Endothelial cell of umbilical vein (primary cell): Measurements from ENCODE around the gene TARS1. TPM values are rescaled to one million over a fixed set of nuclear protein-coding genes. Genes with fewer than 3 reads are reported as not detected.

Source experiments
- BruUV-seq: library from RNA; stranded (reverse); fragments of 400-500 nt; replicated peaks from 2 replicates; lab custom pipeline; 2021; lab: Mats Ljungman, UMichigan
- CTCF ChIA-PET: fragments of 300-600, 350-600 bp; sonication (Branson Sonifier 250); formaldehyde crosslinking; loops from one replicate; lab custom pipeline; 2021; ENCODE audit warnings: antibody characterized with exemption, inconsistent platforms; lab: Charles Lee
- POLR2A ChIA-PET: fragments of 300-600, 350-600 bp; sonication (Branson Sonifier 250); formaldehyde crosslinking; loops from one replicate; lab custom pipeline; 2021; ENCODE audit warnings: antibody characterized with exemption, inconsistent platforms; lab: Charles Lee
- DNase-seq: peaks from one replicate; pipeline ENCODE4 v3.0.0-alpha.2; 2011; ENCODE audit warnings: low read depth, low spot score
- FAIRE-seq: peaks from 2 replicates; lab custom pipeline; 2011; peaks lifted over from hg19 to GRCh38; lab: Jason Lieb, UNC
- H2AFZ ChIP-seq: 2 replicates; pipeline ENCODE4 v1.6.0; 2012; ENCODE audit warnings: low read depth, low read length, control low read depth, inconsistent platforms
- H3K27ac ChIP-seq: 2 replicates; pipeline ENCODE4 v1.5.1; 2011; ENCODE audit warnings: low read depth, mild to moderate bottlenecking, control low read depth, low read length, moderate library complexity; ENCODE audit not compliant: insufficient read depth
- H3K27me3 ChIP-seq, 2 experiments: 2 replicates each; pipeline versions ENCODE4 v1.6.0 to v1.6.1; 2011; ENCODE audit warnings: low read length in 2 of 2, mixed read lengths in 1 of 2; ENCODE audit not compliant: control insufficient read depth in 2 of 2, insufficient read depth in 2 of 2
- H3K36me3 ChIP-seq, 2 experiments: 2 replicates in 1 of 2; 3 replicates in 1 of 2; pipeline ENCODE4 v1.5.1; 2011; ENCODE audit warnings: low read length in 2 of 2, mild to moderate bottlenecking in 1 of 2, moderate library complexity in 1 of 2; ENCODE audit not compliant: control insufficient read depth in 2 of 2, insufficient read depth in 2 of 2; ENCODE audit errors: extremely low read depth in 1 of 2
- H3K4me1 ChIP-seq: 3 replicates; pipeline ENCODE4 v1.5.1; 2011; ENCODE audit warnings: mild to moderate bottlenecking, low read length; ENCODE audit not compliant: control insufficient read depth, insufficient read depth; ENCODE audit errors: extremely low read depth
- H3K4me2 ChIP-seq: 2 replicates; pipeline ENCODE4 v1.6.1; 2011; ENCODE audit warnings: low read length, control low read depth, mixed read lengths; ENCODE audit not compliant: insufficient read depth
- H3K4me3 ChIP-seq, 3 experiments: fragments of 200-600 bp in 1 of 3; sonication (generic), shearing (Covaris generic) in 1 of 3; replicated peaks in 1 of 3; 2 replicates each; pipeline ENCODE4 v1.5.1; 2011 to 2016; ENCODE audit warnings: control low read depth in 3 of 3, low read length in 3 of 3, mild to moderate bottlenecking in 2 of 3, inconsistent platforms in 1 of 3, low read depth in 1 of 3, moderate library complexity in 1 of 3; ENCODE audit not compliant: insufficient read depth in 1 of 3
- H3K79me2 ChIP-seq: 2 replicates; pipeline ENCODE4 v1.6.0; 2012; ENCODE audit warnings: low read length, inconsistent platforms; ENCODE audit not compliant: control insufficient read depth, insufficient read depth
- H3K9ac ChIP-seq: replicated peaks from 2 replicates; pipeline ENCODE3; 2011; ENCODE audit warnings: low read length, control low read depth; ENCODE audit not compliant: insufficient read depth; ENCODE audit errors: extremely low read depth
- H3K9me1 ChIP-seq: replicated peaks from 3 replicates; pipeline ENCODE4 v1.6.0; 2011; ENCODE audit warnings: mild to moderate bottlenecking, low read length; ENCODE audit not compliant: control insufficient read depth, insufficient read depth; ENCODE audit errors: extremely low read depth
- H3K9me3 ChIP-seq: replicated peaks from 2 replicates; pipeline ENCODE4 v1.5.1; 2012; ENCODE audit warnings: low read length, inconsistent platforms; ENCODE audit not compliant: control insufficient read depth, insufficient read depth
- H4K20me1 ChIP-seq: replicated peaks from 2 replicates; pipeline ENCODE3; 2011; ENCODE audit warnings: mild to moderate bottlenecking, low read length; ENCODE audit not compliant: control insufficient read depth, insufficient read depth; ENCODE audit errors: extremely low read depth
- CTCF ChIP-seq, 2 donors: IDR thresholded peaks; 1 replicate in 1 of 2; 2 replicates in 1 of 2; pipeline ENCODE4 v1.5.1; 2011; ENCODE audit warnings: low read length in 2 of 2, mild to moderate bottlenecking in 2 of 2, moderate library complexity in 2 of 2, control low read depth in 1 of 2, inconsistent platforms in 1 of 2, low read depth in 1 of 2; ENCODE audit not compliant: insufficient read depth in 1 of 2; ENCODE audit errors: extremely low read depth in 1 of 2
- EZH2 ChIP-seq: IDR thresholded peaks from 2 replicates; pipeline ENCODE4 v1.6.1; 2012; ENCODE audit warnings: borderline replicate concordance, low read depth, mild to moderate bottlenecking, moderate library complexity, low read length, inconsistent platforms; ENCODE audit not compliant: severe bottlenecking
- GATA2 ChIP-seq: IDR thresholded peaks from 2 replicates; pipeline ENCODE4 v1.7.0; 2011; ENCODE audit warnings: low read depth, mild to moderate bottlenecking, moderate library complexity, mixed read lengths, low read length; ENCODE audit not compliant: insufficient read length, insufficient read depth
- JUN ChIP-seq: IDR thresholded peaks from 2 replicates; pipeline ENCODE4 v1.6.1; 2011; ENCODE audit warnings: borderline replicate concordance, low read depth; ENCODE audit not compliant: insufficient read length, insufficient read depth
- MYC ChIP-seq: IDR thresholded peaks from one replicate; pipeline ENCODE4 v1.6.1; 2011; ENCODE audit warnings: mild to moderate bottlenecking, low read depth, low read length
- POLR2AphosphoS5 ChIP-seq: IDR thresholded peaks from 2 replicates; pipeline ENCODE4 v1.6.1; 2012; ENCODE audit warnings: low read depth, mild to moderate bottlenecking, control low read depth, low read length, moderate library complexity; ENCODE audit not compliant: insufficient read depth
- dilution Hi-C: fragments of 300-500 bp; cut with MboI; formaldehyde crosslinking; loops from one replicate; pipeline ENCODE4 v1.15.0; 2019; ENCODE audit warnings: low sequenced_read_pairs; ENCODE audit not compliant: extremely low pct_ligation_motif_present
- intact Hi-C: fragments of 100-400 bp; cut with micrococcal nuclease; formaldehyde crosslinking; loops from one replicate; pipeline ENCODE4 v1.10.0; 2022
- polyA plus RNA-seq, 4 experiments: library from polyadenylated mRNA; depleted of rRNA in 3 of 4; stranded (reverse) in 3 of 4; unstranded in 1 of 4; fragments of >200 nt; gene quantifications; 2 replicates each; pipeline versions ENCODE4 v1.2.1 to v1.2.3, GENCODE V29; 2011 to 2012; ENCODE audit warnings: missing spikeins in 1 of 4
- total RNA-seq: library from RNA; stranded (reverse); gene quantifications from 2 replicates; pipeline ENCODE4 v1.2.3, GENCODE V29; 2021

TARS1 gene
- total and polyA plus RNA-seq, 2 donors (not counting 3 experiments of a cell fraction or from before 2014, with no cell fraction given), result 39.1 to 175 TPM

- Histone ChIP-seq H3K4me2 (no peak overlapping the region), H3K79me2 (no peaks in the 10 kb centered on the region), H3K36me3 (no peaks in the 10 kb centered on the region), H3K4me3 (no peak overlapping the region), H3K27ac (no peak overlapping the region), H3K9me3 (no peaks in the 10 kb centered on the region), H3K9me1 (no peaks in the 10 kb centered on the region), H2AFZ (no peak overlapping the region), H3K9ac (no peak overlapping the region), H4K20me1 (no peaks in the 10 kb centered on the region), H3K27me3 (peaks cover 4 to 5% of the 10 kb centered on the region in 2 experiments), H3K4me1 (no peaks in the 10 kb centered on the region)
- BruUV-seq, result no TSS peak
- DNase-seq, result no peak
- intact Hi-C loops (loop anchor here (5.0 to 10.0 kb wide), 4 partner anchors 456 to 934 kb away; no protein-coding TSS in a partner anchor), dilution Hi-C loops (no loop called here)
- no peak for TF ChIP-seq POLR2AphosphoS5
- no peak for TF ChIP-seq CTCF (IDR thresholded peaks at IDR 0.05; ENCODE audit: extremely low read depth in 1 of 2, insufficient read depth in 1 of 2, low read depth in 1 of 2, low read length in 2 of 2)
- ChIA-PET CTCF (interaction anchor here (0.9 to 4.2 kb wide), 6 partner anchors 14 to 931 kb away, joined by 3 to 39 read pairs (median 4); partner anchors contain the start of gene NPR3), POLR2A (no interaction called here)
- FAIRE-seq, result no peak
Measured at GRCh38 chr5:33420946-33421345, 19.8 kb upstream of the TARS1 start.

- Histone ChIP-seq H3K4me1 (no peaks in the 10 kb centered on the region), H3K4me2 (no peak overlapping the region), H3K4me3 (no peak overlapping the region), H3K27me3 (peaks cover under 1% of the 10 kb centered on the region in 2 experiments), H3K79me2 (no peaks in the 10 kb centered on the region), H3K9ac (no peak overlapping the region), H3K36me3 (no peaks in the 10 kb centered on the region), H3K9me1 (no peaks in the 10 kb centered on the region), H3K27ac (no peak overlapping the region), H3K9me3 (no peaks in the 10 kb centered on the region), H4K20me1 (no peaks in the 10 kb centered on the region), H2AFZ (no peak overlapping the region)
- intact Hi-C loops (loop anchor here (5.0 to 10.0 kb wide), 4 partner anchors 457 to 935 kb away; no protein-coding TSS in a partner anchor), dilution Hi-C loops (no loop called here)
- POLR2A ChIA-PET, result no interaction called here
- no TSS peak for BruUV-seq
- FAIRE-seq, result no peak
- no peak for TF ChIP-seq EZH2
- TF ChIP-seq JUN, result no peak
- no peak for TF ChIP-seq MYC
- no peak for TF ChIP-seq GATA2
- CTCF ChIA-PET, result interaction anchor here (0.7 to 4.2 kb wide), 15 partner anchors 9 to 933 kb away, joined by 3 to 39 read pairs (median 5); partner anchors contain the start of gene NPR3
- no peak for DNase-seq
Measured at GRCh38 chr5:33422191-33422590, 18.6 kb upstream of the TARS1 start.
